Stimulated activated CD4-positive, alpha-beta T cell treated with anti-CD3 and anti-CD28 coated beads, TNF-alpha, amount 100 ng/mL, for 48 hours (primary cell): Measurements from ENCODE around the gene XIRP2.

ENCODE experiments used
- DNase-seq, 3 donors: peaks; one replicate each; pipeline ENCODE4 v3.0.0-alpha.2; 2020; ENCODE audit warnings: low read depth in 3 of 3

Gene XIRP2

DNA sequence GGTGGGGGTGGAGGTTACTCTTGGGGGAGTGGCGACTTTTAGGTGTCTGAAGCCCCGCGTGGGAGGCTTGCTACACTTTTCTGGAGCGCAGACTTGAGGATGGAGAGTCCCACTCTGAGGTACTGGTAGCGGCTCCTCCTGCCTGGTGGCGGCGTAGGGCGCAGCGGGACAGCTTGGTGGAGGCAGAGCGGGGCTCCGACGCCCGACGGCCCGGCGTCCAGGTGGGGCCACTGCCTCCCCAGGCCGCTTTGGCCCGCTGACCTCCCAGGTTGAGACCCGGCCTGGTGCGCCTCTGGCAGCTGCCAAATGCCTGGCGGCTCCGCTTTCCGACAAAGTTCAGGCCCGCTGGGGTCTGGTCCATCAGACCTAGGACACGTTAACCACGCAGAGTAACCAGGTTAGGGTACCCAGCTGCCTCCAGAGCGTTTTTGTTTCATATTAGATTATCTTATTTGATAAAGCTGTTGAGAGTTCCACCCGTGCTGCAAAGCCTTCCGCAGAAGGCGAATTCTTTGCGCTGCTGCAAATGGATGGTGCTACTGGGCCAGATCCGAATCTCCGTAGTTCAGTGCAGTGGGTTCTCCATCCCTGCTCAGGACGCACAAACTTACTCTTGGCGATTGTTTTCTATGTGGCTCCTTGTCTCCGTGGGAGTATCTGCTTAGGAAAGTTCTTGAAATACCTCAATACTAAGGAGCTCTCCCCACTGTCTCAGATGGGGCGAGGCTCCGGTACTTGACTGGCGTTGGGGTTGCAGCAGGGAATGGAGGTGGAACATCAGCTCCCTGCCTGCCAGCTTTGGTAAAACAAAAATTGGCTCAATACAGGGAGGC is 405.9 kb downstream of the XIRP2 start:
- DNase-seq, result no peak

GRCh38 chr2:167294776-167295140 is 406.5 kb downstream of the XIRP2 start:
- no peak for DNase-seq

GRCh38 chr2:167297292-167297691 is 409.0 kb downstream of the XIRP2 start:
- DNase-seq, result no peak

DNA sequence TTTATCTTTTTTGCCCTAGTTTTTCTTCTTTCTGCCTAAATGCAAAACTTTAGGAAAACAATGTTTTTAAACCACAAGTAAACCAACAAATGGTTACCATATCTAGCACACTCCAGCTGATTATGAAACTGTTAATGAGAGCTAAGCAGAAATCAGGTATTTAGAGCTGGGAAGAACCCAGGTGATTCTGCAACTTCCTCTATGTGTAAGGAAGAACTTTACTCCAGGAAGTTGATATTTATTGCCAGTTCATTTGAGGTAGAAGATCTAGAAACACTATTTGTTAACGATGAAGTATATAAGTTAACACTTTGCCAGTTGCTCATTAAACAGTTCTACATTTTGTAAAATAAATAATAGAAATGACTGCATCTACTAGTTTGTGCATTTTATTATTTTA is 409.7 kb downstream of the XIRP2 start:
- DNase-seq, result no peak
